Fibroblast of villous mesenchyme (primary cell): ENCODE measurements around the gene CNOT4. TPM values are rescaled to one million over a fixed set of nuclear protein-coding genes. Genes with fewer than 3 reads are reported as not detected.

Experiments used
- DNase-seq: peaks from one replicate; pipeline ENCODE4 v3.0.0-alpha.2; 2010; ENCODE audit warnings: low read depth
- H3K4me3 ChIP-seq: 2 replicates; pipeline ENCODE4 v1.5.1; 2011; ENCODE audit warnings: low read depth, mild to moderate bottlenecking, low read length
- CTCF ChIP-seq: IDR thresholded peaks from 2 replicates; pipeline ENCODE4 v1.5.1; 2012; ENCODE audit warnings: low read depth, mild to moderate bottlenecking, low read length; ENCODE audit not compliant: insufficient read depth
- total RNA-seq: library from RNA; depleted of rRNA; stranded (reverse); fragments of >200 nt; gene quantifications from 2 replicates; pipeline ENCODE4 v1.2.3, GENCODE V29; 2012

The CNOT4 gene
- total RNA-seq, 1 donor = 16.4 TPM

- DNase-seq = no peak
- H3K4me3 ChIP-seq = no peak overlapping the region
- no peak for TF ChIP-seq CTCF
Observed at GRCh38 chr7:135372222-135372621, 137.7 kb downstream of the CNOT4 start.

GRCh38 chr7:135370656-135371055 is 139.2 kb downstream of the CNOT4 start:
- TF ChIP-seq CTCF = no peak
- H3K4me3 ChIP-seq = no peak overlapping the region
- DNase-seq = no peak

GRCh38 chr7:135369405-135369804 is 140.5 kb downstream of the CNOT4 start:
- no peak for TF ChIP-seq CTCF
- no peak overlapping the region for H3K4me3 ChIP-seq
- no peak for DNase-seq

GRCh38 chr7:135368416-135369186 is 141.3 kb downstream of the CNOT4 start:
- H3K4me3 ChIP-seq = no peak overlapping the region
- no peak for DNase-seq
- no peak for TF ChIP-seq CTCF

GRCh38 chr7:135366843-135367508 is 142.9 kb downstream of the CNOT4 start:
- TF ChIP-seq CTCF = no peak
- no peak overlapping the region for H3K4me3 ChIP-seq
- DNase-seq = no peak

- H3K4me3 ChIP-seq = no peak overlapping the region
- DNase-seq = no peak
- TF ChIP-seq CTCF = no peak
Observed at GRCh38 chr7:135365721-135366120, 144.2 kb downstream of the CNOT4 start.
